GM19043 (cell line): ENCODE measurements around the gene ACP2.

Source experiments
- ATAC-seq: cut with Tn5 transposase; IDR thresholded peaks from one replicate; pipeline ENCODE4 v1.9.1; 2021; ENCODE audit warnings: low read depth; ENCODE audit not compliant: unreplicated experiment

The ACP2 gene

DNA sequence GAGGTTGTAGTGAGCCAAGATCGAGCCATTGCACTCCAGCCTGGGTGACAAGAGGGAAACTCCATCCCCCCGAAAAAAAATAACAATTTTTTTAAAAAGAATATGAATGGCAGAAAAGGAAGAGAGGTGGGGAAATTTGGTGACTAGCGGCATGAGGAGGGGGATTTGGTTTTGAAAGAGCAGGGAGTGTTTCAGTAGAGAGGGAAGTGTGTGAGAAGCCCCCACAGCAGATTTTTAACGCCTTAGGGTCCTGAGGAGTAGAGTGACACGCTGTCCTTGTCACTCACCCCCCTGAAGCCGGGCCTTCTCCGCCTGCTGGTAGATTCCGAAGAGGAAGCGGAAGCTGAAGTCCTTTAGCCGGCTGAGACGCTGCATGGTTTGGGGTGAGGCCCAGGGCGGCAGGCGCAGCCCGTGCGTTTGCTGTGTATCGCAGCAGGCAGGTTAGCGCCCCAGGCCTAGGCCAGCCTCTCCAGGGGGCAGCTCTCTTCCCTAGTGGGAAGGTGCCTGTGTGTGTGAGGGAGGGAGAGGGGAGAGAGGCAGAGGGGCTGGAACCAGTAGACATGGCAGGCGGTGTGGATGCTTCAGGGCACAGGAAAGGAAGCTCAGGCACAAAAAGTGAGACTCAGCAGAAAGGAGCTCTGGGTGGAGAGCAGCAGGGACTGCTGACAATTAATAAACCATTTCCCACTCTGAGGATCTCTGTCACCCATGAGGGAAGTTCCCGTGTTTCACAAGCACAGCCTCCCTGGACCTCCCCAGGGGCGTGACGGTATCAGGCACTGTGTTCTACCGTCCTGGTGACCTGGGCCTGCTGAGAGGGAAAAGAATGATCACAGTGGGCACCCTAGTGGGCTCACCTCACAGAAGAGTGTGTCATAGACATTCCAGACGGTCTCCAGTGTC, 3.9 kb downstream of the ACP2 start:
- no peak for ATAC-seq

DNA sequence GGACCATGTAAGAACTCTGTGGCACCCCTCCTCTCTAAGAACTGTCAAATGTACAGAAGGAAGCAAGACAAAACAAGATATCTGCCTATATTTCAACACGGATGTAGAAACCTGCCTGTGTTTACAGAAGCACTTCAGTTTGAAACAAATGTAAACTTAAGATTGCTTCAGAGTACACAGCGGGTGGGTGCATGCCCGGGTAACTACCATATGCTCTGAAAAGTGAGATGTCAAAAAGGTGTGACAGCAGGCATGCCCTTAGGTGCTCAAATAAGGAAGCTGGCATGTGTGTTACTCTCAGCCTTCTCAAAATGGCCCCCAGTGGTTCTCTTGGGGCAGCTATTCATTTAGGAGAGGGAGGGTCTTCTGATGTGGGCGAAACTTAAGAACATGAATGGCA, 5.2 kb downstream of the ACP2 start:
- ATAC-seq = no peak

DNA sequence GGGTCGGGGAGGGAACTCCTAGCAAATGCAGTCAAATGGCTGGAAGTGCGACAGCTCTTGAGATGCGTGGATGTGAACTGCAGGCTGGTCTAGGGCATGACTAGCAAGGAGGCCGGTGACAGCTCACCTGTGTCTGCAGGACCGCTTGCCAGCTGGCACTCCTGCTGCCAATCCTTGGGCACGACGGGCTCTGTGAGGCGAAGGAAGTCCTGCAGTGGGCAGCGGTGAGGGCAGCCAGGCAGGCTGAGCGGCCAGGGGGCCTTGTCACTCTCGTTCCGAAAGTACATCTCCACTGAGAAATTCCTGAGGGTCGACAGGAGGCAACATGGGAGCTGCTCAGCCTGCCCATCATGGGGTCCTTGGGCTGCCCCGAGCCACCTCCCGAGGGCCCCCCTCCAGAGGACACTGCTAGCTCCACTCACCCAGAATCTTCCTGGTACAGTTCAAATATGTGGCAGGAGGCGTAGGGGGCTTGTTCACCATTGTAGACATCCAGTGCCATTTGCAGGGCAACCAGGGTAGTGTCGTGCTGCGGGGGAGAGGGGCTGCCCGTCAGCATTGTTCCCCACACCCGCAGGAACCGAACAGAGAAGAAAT, 5.9 kb downstream of the ACP2 start:
- no peak for ATAC-seq

DNA sequence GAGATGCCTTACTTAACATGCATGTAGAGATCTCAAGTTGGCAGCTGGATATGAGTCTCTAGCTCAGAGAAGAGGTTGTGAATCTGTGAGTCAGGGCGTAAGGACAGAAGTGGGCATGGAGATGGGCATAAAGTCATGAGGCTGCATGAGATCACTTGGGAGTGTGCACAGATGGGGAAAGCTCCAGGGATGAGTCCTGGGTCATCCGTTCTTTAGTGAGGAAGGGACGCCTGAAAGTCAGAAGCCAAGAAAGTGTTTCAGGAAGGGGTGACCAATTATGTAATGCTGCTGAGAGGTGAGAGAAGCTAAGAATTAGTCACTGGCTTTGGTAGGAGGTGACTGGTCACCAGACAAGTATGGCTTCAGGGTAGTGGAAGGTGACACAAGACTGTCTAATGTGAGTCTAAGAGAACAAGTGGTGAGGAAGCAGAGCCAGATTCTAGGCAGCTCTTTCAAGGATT, 6.7 kb downstream of the ACP2 start:
- no peak for ATAC-seq

DNA sequence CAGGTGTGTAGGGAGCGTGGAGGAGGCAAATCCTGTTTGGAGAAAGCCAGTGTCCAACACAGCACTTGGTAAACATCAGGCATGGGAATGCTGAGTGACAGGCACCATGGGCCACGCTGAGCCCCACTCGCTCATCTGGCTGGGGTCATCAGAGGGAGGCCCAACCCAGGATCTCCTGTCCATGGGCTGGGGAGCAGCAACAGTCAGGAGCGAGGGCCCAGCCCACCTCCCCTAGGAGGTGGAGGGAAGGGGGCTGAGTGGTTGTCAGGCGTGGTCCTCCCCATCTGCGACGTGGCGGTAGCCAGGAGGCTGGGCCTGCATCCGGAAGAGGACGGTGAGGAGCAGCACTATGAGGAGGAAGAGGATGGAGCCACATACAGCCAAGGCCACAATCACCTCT, 8.8 kb downstream of the ACP2 start:
- ATAC-seq = no peak

DNA sequence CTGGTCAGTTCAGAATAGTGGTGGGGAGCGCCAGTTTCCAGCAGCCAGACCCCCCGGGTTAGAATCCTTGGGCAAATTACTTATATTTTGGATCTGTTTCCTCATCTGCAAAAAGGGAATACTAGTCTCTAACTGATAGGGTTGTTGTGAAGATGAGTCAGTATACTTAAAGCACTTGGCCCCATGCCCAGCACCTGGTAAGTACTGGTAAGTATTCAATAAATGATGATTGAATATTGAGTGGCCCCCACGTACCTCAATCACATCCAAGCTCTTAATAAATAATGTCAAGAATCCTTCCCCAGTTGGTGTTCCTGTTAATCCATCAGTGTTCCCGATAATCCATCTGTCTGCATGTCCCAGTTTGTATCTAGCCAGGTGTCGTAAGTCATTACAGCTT, 12.1 kb downstream of the ACP2 start:
- ATAC-seq = no peak

DNA sequence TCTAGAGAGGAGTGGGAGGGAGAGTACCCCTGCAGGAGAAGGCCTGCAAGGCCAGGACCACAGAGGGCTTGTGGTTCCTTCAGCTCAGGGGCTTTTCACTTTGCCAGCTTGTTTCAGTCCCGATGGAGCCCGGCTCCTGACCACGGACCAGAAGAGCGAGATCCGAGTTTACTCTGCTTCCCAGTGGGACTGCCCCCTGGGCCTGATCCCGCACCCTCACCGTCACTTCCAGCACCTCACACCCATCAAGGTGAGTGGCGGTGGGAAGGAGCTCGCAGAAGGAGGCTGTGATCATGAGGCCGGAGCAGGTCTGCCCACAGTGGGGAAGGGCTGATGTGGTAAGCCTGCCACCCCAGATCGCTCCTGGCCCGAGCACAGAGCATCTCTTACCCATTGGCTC, 13.5 kb downstream of the ACP2 start:
- ATAC-seq = no peak

DNA sequence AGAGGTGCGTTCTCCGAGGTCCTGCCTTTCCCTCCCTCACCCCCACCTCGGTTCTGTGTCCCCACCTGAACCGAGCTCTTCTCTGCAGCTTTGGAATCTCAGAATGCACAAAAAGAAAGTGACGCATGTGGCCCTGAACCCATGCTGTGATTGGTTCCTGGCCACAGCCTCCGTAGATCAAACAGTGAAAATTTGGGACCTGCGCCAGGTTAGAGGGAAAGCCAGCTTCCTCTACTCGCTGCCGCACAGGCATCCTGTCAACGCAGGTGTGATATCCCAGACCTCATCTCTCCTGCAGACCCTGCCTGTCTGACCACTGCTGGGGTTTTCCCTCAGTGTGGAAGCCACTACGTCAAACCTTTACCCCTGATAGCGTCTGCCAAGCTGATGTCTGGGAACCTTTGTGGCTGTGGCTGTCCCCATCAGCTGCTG, 13.9 kb downstream of the ACP2 start:
- ATAC-seq = no peak

DNA sequence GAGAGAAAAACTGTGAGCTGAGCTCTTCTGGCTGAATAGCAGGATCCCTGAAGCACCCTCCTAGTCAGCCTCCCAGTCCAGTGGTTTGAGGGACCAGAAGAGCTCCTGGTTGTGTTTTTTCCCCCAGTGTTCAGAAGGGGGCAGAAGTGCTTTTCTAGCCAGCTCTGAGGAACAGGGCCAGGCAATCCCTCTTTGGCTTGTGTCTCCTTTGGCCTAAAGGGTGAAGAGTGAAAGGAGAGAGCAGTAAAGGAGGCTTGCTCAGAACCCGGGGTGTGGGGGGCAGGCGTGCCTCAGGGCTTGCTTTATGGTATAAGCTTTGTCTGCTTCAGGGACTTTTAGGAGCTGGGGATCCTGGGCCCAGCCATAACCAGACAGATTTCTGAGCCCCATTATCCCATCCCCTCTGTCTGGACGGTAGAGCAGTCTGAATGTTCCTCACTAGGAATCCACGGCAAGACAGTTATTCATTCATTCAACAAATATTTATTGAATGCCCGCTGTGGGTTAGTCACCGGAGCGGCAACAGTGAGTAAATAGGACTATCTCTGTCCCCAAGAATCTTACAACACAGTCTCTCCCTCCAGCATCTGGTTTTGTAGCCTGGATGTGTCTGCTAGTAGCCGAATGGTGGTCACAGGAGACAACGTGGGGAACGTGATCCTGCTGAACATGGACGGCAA, 14.5 kb downstream of the ACP2 start:
- no peak for ATAC-seq

DNA sequence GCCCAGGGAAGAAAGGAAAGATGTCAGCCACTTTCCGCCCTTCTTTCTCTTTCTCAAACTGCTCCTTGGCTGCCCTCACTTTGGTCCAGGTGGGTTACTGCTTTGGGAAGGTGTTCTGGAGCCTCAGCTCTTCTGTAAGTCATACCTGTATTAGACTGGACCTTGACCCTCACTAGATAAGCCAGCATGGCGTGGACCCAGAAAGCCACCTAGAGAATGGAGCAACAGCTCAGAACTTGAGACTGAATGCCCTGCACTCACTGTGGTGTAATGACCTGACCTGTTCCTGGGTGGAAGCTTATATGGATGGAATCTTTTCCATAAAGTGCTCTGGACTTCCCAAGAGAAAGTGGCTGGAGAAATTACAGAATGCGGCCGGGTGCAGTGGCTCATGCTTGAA, 15.6 kb downstream of the ACP2 start:
- no peak for ATAC-seq

DNA sequence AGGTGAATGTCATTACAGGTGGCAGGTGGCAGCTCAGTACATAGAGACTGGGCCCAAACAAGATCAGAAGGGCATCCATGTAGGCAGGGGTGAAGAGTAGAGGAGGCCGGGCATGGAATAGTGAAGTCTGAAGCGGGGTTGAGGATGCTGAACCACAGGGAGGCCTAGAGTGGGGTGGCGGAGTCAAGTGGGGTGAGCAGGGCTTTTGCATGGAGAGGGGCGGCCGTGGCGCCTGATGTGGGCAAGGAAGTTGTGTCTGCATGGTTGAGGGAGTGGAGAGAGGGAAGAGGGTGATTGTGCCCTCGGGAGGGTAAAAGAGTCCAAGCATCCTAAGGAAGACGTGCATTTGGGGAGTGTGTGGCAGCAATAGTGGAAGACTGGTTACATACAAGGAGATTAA, 19.5 kb downstream of the ACP2 start:
- no peak for ATAC-seq

DNA sequence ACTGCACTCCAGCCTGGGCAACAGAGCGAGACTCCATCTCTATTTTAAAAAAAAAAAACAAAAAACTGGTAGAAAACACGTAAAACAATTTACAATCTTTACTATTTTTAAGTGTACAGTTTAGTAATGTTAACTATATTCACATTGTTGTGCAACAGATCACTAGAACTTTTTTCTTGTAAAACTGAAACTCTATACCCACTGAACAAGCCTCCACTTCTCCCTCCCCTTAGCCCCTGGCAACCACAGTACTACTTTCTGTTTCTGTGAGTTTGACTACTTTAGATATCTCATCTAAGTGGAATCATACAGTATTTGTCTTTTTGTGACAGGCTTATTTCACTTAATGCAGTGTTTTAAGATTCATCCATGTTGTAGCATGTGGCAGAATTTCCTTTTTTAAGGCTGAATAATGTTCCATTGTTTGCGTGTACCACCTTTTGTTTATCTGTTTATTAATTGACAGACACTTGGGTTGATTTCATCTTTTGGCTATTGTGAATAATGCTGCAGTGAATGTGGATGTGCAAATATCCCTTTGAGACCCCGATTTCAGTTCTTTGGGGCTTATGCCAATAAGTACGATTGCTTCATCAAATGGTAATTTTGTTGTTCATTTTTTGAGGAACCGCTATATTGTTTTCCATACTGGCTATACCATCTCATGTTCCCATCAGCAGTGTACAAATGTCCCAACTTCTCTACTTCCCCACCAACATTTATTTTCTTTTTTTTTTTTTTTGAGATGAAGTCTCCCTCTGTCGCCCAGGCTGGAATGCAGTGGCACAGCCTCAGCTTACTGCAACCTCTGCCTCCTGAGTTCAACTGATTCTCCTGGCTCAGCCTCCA, 22.8 kb downstream of the ACP2 start:
- ATAC-seq = no peak

DNA sequence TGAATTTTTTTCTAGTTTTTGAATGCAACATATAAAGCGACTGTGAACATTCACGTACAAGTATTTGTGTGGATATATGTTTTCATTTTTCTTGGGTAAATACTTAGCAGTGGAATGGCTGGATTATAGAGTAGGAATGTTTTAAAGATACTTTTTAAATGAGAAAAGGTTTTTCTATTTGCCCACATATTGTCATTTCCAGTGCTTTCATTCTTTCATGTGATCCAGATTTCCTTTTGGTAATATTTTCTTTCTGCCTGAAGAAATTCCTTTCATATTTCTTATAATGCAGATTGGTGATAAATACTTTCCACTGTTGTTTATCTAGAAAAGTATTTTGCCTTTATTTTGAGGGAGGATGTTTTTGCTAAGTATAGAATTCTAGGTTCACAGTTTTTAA, 25.9 kb downstream of the ACP2 start:
- no peak for ATAC-seq

DNA sequence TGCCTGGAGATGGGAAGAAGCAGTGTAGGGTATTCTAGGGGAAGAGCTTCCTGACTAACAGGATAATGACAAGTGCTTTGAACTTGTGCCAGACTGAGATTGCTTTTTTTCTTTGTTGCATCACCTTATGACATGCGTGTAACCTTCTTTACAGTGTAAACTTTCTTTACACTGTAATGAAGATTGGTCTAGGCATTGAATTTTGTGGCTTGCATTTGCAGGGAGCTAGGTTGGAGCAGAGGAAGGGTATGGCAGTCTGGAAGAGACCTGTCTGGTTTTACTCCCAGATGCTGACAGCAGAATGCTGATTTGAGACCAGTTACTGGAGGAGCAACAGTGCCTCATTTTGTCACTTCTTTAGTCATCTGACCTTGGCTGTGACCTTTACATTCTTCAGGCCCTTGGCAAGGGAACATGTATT, 28.2 kb downstream of the ACP2 start:
- no peak for ATAC-seq

DNA sequence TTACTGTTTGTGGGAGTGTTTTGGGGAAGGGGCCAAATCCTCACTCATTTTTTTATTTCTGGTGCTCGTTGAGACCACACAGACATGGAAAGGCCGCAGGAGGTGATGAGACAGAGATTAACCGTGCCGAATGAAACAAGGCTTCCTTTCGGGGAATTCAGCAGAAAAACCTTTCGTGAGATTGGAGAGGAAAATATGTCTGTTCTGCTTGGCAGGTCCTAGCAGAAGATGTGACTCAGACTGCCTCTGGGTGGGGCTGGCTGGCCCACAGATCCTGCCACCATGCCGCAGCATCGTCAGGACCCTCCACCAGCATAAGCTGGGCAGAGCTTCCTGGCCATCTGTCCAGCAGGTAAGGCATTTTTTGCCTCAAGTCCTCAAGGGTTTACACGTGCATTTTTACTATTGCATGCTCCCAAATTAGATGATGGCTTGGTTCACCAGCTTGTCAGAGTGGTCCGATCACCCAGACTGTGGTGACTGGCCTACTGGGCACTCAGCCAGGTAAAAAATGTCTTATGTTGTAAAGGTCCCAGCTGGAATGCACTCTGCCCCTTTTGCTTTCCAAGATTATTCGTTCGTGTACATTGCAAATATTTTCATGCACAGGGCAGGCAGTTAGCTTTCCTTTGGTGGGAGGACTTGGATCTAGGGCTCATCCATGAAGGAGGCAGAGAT, 32.4 kb downstream of the ACP2 start:
- peak; percentile 38 for ATAC-seq

DNA sequence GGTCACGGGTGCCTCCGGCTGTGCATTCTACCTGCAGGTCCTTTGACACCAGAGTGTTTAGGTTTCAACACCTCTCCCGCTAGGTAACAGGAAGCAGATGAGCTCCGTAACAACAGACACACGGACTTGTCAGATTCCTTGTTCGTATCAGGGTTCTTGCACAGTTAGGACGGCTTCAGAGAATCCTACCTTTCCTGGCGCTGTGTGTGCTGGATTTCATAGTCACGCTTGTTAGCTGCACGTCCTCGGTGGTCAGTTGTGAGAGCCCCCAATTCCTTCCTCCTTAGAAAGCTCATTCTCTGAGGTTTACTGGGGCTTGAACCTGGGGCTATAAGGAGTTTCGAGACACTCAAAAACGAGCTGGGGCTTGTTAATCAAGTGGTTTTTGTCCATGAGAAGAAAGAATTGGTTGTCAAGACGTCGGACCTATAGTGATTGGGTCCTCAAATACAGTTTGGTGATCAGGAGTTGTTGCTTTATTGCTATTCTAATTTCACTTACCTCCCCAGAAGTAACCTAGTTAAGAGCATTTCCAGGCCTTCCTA, 33.2 kb downstream of the ACP2 start:
- ATAC-seq = no peak

DNA sequence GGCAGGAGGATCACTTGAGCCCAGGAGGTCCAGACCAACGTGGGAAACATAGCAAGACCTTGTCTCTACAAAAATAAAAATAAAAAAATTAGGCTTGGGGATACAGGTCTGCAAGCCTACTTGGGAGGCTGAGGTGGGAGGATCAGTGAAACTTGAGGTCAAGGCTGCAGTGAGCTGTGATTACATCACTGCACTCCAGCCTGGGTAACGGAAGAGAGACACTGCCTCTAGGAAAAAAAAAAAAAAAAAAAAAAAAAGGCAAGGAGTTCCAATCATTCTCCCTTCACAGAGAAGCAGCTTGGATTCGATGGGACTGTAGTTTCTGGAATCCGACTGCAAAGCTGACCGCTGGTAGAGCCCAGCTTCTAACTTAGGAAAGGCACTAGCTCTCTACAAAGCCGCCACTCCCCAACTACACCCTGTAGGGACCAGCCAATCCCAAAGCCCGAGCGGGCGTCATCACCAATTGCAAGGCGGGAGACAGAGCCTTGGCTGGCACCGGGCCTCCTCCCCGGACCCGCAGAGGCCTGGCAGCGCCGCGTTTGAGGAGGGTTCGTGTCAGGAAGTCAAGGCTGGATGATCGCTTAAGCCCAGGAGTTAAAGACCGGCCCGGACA, 34.6 kb downstream of the ACP2 start:
- peak; percentile 47 for ATAC-seq

DNA sequence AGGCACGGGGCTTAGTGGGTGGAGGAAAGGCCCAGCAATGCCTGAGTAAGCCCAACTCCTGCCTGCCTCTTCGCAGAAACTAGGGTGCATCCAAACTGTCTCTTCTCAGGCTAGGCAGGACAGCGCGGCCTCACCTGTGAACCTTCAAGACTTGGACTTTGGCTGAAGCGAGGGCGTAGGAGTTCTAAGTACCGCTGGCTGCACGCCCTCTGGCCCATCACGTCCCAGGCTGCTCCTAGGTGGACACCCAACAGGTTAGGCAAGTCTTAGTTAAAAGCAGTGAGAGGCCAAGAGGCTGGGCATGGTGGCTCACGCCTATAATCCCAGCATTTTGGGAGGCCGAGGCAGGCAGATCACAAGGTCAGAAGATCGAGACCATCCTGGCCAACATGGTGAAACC, 35.7 kb downstream of the ACP2 start:
- ATAC-seq = no peak

DNA sequence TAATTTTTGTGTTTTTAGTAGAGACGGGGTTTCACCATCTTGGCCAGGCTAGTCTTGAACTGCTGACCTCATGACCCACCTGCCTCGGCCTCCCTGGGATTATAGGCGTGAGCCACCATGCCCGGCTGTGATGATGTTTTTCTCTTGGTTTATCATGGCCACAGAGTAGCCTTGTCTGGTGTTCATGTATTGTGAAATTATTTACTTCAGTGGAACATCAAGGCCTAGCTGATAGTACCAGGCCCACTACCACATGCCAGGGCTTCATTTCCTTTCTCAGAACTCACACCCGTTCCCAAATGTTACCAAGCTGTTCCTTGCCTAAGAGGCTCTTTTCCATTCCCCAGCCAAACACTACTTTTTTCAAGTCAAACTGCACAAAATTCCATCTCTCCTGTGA, 40.0 kb downstream of the ACP2 start:
- no peak for ATAC-seq
